Germinal center (tissue), 1 donor: Measurements from ENCODE around the gene AKAP1.

Source experiments
- DNase-seq: peaks from one replicate; pipeline ENCODE4 v3.0.0; 2012; ENCODE audit warnings: mixed read lengths, low spot score

The AKAP1 gene

GRCh38 chr17:57133486-57133885 lies 48.4 kb downstream of the AKAP1 start:
- no peak for DNase-seq

GRCh38 chr17:57135026-57135788 lies 50.2 kb downstream of the AKAP1 start:
- no peak for DNase-seq

GRCh38 chr17:57135789-57136291 lies 50.8 kb downstream of the AKAP1 start:
- DNase-seq, result no peak

DNA sequence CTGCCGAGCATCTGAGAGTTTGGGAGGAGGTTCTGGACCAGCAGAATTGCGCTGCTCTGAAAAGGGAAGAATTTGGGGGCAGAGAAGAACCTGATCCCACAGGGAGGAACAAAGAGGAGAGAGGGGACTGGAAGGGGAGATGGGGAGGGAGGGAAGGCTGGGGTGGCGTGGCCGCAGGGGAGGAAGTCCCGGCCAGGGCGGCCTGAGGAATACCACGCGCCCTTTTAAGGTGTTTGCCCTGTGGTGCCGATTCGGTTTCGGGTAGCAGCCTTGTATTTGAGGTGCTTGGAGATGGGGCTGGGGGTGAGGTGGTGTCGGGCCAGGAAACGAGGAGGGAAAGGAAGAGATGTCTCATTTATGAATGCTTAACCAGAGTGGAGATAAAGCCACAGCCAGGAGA lies 51.3 kb downstream of the AKAP1 start:
- no peak for DNase-seq

GRCh38 chr17:57138030-57138911 lies 53.2 kb downstream of the AKAP1 start:
- no peak for DNase-seq

- no peak for DNase-seq
Observed at GRCh38 chr17:57138956-57139576, 54.0 kb downstream of the AKAP1 start.

- DNase-seq, result no peak
Observed at GRCh38 chr17:57140316-57140715, 55.3 kb downstream of the AKAP1 start.

DNA sequence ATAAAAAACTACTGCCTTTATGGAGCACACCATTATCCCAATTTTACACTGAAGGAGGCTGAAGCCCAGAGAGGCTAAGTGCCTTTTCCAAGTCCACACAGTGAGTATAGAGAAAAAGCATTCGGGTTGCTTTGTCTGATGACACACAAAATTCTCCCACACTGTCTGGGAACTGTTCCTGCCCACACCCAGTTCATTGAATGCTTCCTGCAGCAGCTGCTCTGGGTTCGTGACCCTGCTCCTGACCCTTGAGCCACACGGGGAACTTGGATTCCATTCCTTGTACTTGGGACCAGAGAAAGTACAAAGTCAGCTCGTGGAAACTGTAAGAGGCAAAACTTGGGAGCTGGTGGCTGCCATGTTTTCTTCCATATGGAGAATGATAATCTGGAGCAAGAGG lies 57.9 kb downstream of the AKAP1 start:
- DNase-seq, result no peak

GRCh38 chr17:57143361-57143760 lies 58.3 kb downstream of the AKAP1 start:
- no peak for DNase-seq

- no peak for DNase-seq
Observed at GRCh38 chr17:57143919-57144318, 58.9 kb downstream of the AKAP1 start.

GRCh38 chr17:57144567-57144966 lies 59.5 kb downstream of the AKAP1 start:
- no peak for DNase-seq

- DNase-seq, result no peak
Observed at GRCh38 chr17:57145347-57145746, 60.3 kb downstream of the AKAP1 start.

DNA sequence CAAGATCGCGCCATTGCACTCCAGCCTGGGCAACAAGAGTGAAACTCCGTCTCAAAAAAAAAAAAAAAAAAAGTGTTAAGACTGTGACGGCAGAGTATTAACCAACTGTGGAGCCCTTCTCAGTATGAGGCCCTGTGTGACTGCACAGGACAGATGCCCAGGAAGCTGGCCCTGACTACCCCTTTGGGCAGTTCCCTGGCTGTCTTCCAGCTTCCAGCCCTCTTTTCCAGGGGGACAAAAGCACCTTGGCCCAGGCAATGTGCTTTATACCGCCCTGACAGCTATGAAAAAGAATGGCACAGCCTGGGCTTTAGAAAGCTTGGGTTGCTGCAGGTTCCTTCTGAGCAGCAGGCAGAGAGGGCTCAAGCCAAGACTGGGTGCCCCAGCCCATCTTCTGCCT lies 61.2 kb downstream of the AKAP1 start:
- DNase-seq, result no peak

DNA sequence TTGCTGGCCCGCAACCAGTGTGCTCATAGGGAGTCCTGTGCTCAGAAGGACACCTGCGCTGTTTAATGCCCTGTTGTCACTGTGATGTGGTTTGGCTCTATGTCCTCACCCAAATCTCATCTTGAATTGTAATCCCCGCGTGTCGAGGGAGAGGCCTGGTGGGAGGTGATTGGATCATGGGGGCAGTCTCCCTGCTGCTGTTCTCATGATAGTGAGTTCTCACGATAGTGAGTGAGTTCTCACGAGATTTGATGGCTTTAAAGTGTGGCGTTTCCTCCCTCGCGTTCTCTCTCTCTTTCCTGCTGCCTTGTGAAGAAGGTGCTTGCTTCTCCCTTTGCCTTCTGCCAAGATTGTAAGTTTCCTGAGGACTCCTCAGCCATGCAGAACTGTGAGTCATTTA lies 66.8 kb downstream of the AKAP1 start:
- no peak for DNase-seq

DNA sequence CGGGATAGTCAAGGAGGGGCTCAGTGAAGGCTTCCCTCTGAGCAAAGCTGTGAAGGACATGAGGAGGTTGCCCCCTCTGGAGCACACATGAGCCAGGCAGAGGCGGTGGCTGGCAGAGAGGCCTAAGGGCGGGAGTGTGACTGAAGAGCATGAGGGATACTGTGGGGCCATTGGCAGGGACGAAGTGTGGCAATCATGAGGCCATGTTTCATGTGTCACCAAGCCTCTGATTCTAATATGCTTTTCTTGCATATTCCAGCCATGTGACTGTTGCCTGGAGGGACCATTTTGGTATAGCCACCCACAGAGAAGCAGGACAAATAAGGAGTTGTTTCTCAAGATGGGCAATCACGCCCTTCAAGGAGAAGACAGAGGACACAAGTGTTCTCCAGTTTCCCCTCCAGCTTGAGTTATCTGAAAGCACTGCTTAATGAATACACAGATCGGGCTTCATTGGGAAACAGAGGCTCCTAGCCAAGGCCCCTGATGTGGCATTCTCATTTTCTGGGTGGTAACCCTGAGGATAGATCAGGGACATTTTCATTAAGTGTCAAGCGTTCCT lies 68.0 kb downstream of the AKAP1 start:
- DNase-seq, result no peak

DNA sequence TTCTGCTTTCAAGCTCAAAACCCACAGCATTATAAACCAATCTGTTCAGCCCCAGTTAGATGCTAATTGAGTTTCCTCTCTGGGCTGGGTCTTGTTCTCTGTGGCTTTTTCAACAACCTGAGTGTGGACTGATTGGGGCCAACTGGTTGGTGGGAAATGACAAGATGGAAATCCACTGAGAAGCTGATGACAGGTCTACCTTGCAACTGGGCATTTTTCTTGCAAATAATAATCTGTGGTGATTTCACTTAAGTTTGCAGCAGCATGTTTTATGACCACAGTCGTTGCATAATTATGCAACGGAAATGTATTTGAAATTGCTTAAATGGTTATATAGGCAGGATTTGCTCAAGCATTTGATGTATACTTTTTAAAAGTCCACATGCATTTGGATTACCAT lies 69.9 kb downstream of the AKAP1 start:
- DNase-seq, result no peak

DNA sequence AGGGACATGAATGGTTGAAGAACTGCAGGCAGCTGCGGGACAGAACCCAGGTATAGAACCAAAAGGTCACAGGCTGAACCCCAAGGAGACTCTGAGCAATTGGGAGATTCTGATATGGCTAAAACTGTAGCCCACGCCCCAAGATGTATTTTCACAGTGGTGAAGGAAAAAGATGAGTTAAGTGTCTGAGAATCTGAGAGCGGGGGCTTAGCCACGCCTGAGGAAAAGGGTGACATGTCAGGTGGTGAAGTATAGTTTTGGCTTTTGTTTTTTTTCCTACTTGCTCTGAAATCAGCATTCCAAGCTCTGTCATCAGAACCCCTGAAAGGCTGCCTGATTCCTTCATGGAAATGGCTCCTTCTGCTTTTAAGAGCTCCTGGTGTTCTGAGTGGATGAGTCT lies 73.3 kb downstream of the AKAP1 start:
- DNase-seq, result no peak

DNA sequence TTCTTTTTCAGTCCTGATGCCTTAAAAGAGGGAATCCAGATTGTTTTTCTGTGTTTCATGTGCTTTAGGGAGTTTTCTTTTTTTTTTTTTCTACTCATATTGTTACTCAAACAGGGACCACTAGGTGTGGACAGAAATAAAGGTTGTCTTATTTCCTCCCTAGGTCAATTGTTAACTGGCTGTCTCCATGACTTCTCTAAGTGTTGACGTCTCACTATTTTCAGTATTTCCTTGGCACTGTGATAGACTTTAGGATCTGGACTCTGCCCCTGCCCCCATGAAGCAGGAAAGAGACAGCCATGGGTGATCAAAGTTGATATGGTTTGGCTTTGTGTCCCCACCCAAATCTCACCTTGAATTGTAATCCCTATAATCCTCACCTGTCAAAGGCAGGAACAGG lies 73.7 kb downstream of the AKAP1 start:
- DNase-seq, result no peak

- no peak for DNase-seq
Observed at GRCh38 chr17:57160624-57161023, 75.6 kb downstream of the AKAP1 start.

DNA sequence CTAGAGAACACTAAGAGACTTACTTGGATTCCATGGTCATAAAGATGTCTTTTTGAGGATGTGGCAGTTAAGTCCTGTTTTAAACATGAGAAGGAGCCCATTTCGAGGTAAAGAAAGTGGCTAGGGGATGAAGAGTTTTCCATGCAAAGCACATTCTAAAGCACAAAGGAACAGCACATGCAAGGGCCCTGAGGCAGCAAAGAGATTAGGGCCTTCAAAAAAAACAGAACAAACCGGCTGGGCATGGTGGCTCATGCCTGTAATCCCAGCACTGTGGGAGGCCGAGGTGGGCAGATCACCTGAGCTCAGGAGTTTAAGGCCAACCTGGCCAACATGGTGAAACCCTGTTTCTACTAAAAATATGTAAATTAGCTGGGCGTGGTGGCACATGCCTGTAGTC lies 79.8 kb downstream of the AKAP1 start:
- no peak for DNase-seq

- no peak for DNase-seq
Observed at GRCh38 chr17:57165754-57166153, 80.7 kb downstream of the AKAP1 start.

GRCh38 chr17:57166803-57167202 lies 81.8 kb downstream of the AKAP1 start:
- DNase-seq, result no peak
